Measurements from ENCODE around the gene PTGIS.

DNA sequence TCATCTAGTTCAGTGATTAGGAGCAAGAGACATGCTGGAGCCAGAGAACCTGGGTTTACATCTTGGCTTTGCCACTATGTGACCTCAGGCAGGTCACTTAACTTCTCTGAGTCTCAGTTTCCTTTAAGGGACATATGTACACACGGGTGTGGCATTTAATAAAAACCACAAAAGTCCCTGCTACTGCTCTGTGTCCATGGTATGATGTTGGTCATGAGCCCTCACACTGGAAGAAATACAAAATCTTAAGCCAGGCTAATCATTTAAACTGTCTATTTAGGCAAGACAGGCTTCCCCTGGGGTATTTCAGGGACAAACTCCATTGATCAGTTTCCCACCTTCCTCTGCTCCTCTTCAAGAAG lies 12.9 kb upstream of the PTGIS start:
- TF ChIP-seq, protein P1, sequence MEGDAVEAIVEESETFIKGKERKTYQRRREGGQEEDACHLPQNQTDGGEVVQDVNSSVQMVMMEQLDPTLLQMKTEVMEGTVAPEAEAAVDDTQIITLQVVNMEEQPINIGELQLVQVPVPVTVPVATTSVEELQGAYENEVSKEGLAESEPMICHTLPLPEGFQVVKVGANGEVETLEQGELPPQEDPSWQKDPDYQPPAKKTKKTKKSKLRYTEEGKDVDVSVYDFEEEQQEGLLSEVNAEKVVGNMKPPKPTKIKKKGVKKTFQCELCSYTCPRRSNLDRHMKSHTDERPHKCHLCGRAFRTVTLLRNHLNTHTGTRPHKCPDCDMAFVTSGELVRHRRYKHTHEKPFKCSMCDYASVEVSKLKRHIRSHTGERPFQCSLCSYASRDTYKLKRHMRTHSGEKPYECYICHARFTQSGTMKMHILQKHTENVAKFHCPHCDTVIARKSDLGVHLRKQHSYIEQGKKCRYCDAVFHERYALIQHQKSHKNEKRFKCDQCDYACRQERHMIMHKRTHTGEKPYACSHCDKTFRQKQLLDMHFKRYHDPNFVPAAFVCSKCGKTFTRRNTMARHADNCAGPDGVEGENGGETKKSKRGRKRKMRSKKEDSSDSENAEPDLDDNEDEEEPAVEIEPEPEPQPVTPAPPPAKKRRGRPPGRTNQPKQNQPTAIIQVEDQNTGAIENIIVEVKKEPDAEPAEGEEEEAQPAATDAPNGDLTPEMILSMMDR (IDR thresholded peaks at IDR 0.05) = no peak
- TF ChIP-seq POLR2A (IDR thresholded peaks at IDR 0.05) = no peak

All from body of pancreas (tissue), 4 donors.